Endothelial cell of umbilical vein (primary cell): ENCODE measurements around the gene DMWD. TPM values are rescaled to one million over a fixed set of nuclear protein-coding genes. Genes with fewer than 3 reads are reported as not detected.

ENCODE experiments used
- BruUV-seq: library from RNA; stranded (reverse); fragments of 400-500 nt; replicated peaks from 2 replicates; lab custom pipeline; 2021; lab: Mats Ljungman, UMichigan
- CTCF ChIA-PET: fragments of 300-600, 350-600 bp; sonication (Branson Sonifier 250); formaldehyde crosslinking; loops from one replicate; lab custom pipeline; 2021; ENCODE audit warnings: antibody characterized with exemption, inconsistent platforms; lab: Charles Lee
- POLR2A ChIA-PET: fragments of 300-600, 350-600 bp; sonication (Branson Sonifier 250); formaldehyde crosslinking; loops from one replicate; lab custom pipeline; 2021; ENCODE audit warnings: antibody characterized with exemption, inconsistent platforms; lab: Charles Lee
- DNase-seq: peaks from one replicate; pipeline ENCODE4 v3.0.0-alpha.2; 2011; ENCODE audit warnings: low read depth, low spot score
- FAIRE-seq: peaks from 2 replicates; lab custom pipeline; 2011; peaks lifted over from hg19 to GRCh38; lab: Jason Lieb, UNC
- H2AFZ ChIP-seq: 2 replicates; pipeline ENCODE4 v1.6.0; 2012; ENCODE audit warnings: low read depth, low read length, control low read depth, inconsistent platforms
- H3K27ac ChIP-seq: 2 replicates; pipeline ENCODE4 v1.5.1; 2011; ENCODE audit warnings: low read depth, mild to moderate bottlenecking, control low read depth, low read length, moderate library complexity; ENCODE audit not compliant: insufficient read depth
- H3K27me3 ChIP-seq, 2 experiments: 2 replicates each; pipeline versions ENCODE4 v1.6.0 to v1.6.1; 2011; ENCODE audit warnings: low read length in 2 of 2, mixed read lengths in 1 of 2; ENCODE audit not compliant: control insufficient read depth in 2 of 2, insufficient read depth in 2 of 2
- H3K36me3 ChIP-seq, 2 experiments: 2 replicates in 1 of 2; 3 replicates in 1 of 2; pipeline ENCODE4 v1.5.1; 2011; ENCODE audit warnings: low read length in 2 of 2, mild to moderate bottlenecking in 1 of 2, moderate library complexity in 1 of 2; ENCODE audit not compliant: control insufficient read depth in 2 of 2, insufficient read depth in 2 of 2; ENCODE audit errors: extremely low read depth in 1 of 2
- H3K4me1 ChIP-seq: 3 replicates; pipeline ENCODE4 v1.5.1; 2011; ENCODE audit warnings: mild to moderate bottlenecking, low read length; ENCODE audit not compliant: control insufficient read depth, insufficient read depth; ENCODE audit errors: extremely low read depth
- H3K4me2 ChIP-seq: 2 replicates; pipeline ENCODE4 v1.6.1; 2011; ENCODE audit warnings: low read length, control low read depth, mixed read lengths; ENCODE audit not compliant: insufficient read depth
- H3K4me3 ChIP-seq, 3 experiments: fragments of 200-600 bp in 1 of 3; sonication (generic), shearing (Covaris generic) in 1 of 3; replicated peaks in 1 of 3; 2 replicates each; pipeline ENCODE4 v1.5.1; 2011 to 2016; ENCODE audit warnings: control low read depth in 3 of 3, low read length in 3 of 3, mild to moderate bottlenecking in 2 of 3, inconsistent platforms in 1 of 3, low read depth in 1 of 3, moderate library complexity in 1 of 3; ENCODE audit not compliant: insufficient read depth in 1 of 3
- H3K79me2 ChIP-seq: 2 replicates; pipeline ENCODE4 v1.6.0; 2012; ENCODE audit warnings: low read length, inconsistent platforms; ENCODE audit not compliant: control insufficient read depth, insufficient read depth
- H3K9ac ChIP-seq: replicated peaks from 2 replicates; pipeline ENCODE3; 2011; ENCODE audit warnings: low read length, control low read depth; ENCODE audit not compliant: insufficient read depth; ENCODE audit errors: extremely low read depth
- H3K9me1 ChIP-seq: replicated peaks from 3 replicates; pipeline ENCODE4 v1.6.0; 2011; ENCODE audit warnings: mild to moderate bottlenecking, low read length; ENCODE audit not compliant: control insufficient read depth, insufficient read depth; ENCODE audit errors: extremely low read depth
- H3K9me3 ChIP-seq: replicated peaks from 2 replicates; pipeline ENCODE4 v1.5.1; 2012; ENCODE audit warnings: low read length, inconsistent platforms; ENCODE audit not compliant: control insufficient read depth, insufficient read depth
- H4K20me1 ChIP-seq: replicated peaks from 2 replicates; pipeline ENCODE3; 2011; ENCODE audit warnings: mild to moderate bottlenecking, low read length; ENCODE audit not compliant: control insufficient read depth, insufficient read depth; ENCODE audit errors: extremely low read depth
- EZH2 ChIP-seq: IDR thresholded peaks from 2 replicates; pipeline ENCODE4 v1.6.1; 2012; ENCODE audit warnings: borderline replicate concordance, low read depth, mild to moderate bottlenecking, moderate library complexity, low read length, inconsistent platforms; ENCODE audit not compliant: severe bottlenecking
- FOS ChIP-seq: IDR thresholded peaks from 2 replicates; pipeline ENCODE4 v1.6.1; 2011; ENCODE audit warnings: mild to moderate bottlenecking, low read length, moderate library complexity, borderline replicate concordance; ENCODE audit not compliant: insufficient read depth
- GATA2 ChIP-seq: IDR thresholded peaks from 2 replicates; pipeline ENCODE4 v1.7.0; 2011; ENCODE audit warnings: low read depth, mild to moderate bottlenecking, moderate library complexity, mixed read lengths, low read length; ENCODE audit not compliant: insufficient read length, insufficient read depth
- JUN ChIP-seq: IDR thresholded peaks from 2 replicates; pipeline ENCODE4 v1.6.1; 2011; ENCODE audit warnings: borderline replicate concordance, low read depth; ENCODE audit not compliant: insufficient read length, insufficient read depth
- MYC ChIP-seq: IDR thresholded peaks from one replicate; pipeline ENCODE4 v1.6.1; 2011; ENCODE audit warnings: mild to moderate bottlenecking, low read depth, low read length
- POLR2A ChIP-seq: IDR thresholded peaks from 2 replicates; pipeline ENCODE4 v1.6.1; 2012; ENCODE audit warnings: low read depth, mild to moderate bottlenecking, control low read depth, low read length
- POLR2AphosphoS5 ChIP-seq: IDR thresholded peaks from 2 replicates; pipeline ENCODE4 v1.6.1; 2012; ENCODE audit warnings: low read depth, mild to moderate bottlenecking, control low read depth, low read length, moderate library complexity; ENCODE audit not compliant: insufficient read depth
- dilution Hi-C: fragments of 300-500 bp; cut with MboI; formaldehyde crosslinking; loops from one replicate; pipeline ENCODE4 v1.15.0; 2019; ENCODE audit warnings: low sequenced_read_pairs; ENCODE audit not compliant: extremely low pct_ligation_motif_present
- intact Hi-C: fragments of 100-400 bp; cut with micrococcal nuclease; formaldehyde crosslinking; loops from one replicate; pipeline ENCODE4 v1.10.0; 2022
- polyA plus RNA-seq, 4 experiments: library from polyadenylated mRNA; depleted of rRNA in 3 of 4; stranded (reverse) in 3 of 4; unstranded in 1 of 4; fragments of >200 nt; gene quantifications; 2 replicates each; pipeline versions ENCODE4 v1.2.1 to v1.2.3, GENCODE V29; 2011 to 2012; ENCODE audit warnings: missing spikeins in 1 of 4
- total RNA-seq: library from RNA; stranded (reverse); gene quantifications from 2 replicates; pipeline ENCODE4 v1.2.3, GENCODE V29; 2021
- TF ChIP-seq, protein P1 (sequence below): IDR thresholded peaks from 2 replicates; pipeline ENCODE4 v1.6.1; 2011; ENCODE audit not compliant: insufficient read depth, insufficient read length
- TF ChIP-seq, protein P2 (sequence below), 2 donors: IDR thresholded peaks; 1 replicate in 1 of 2; 2 replicates in 1 of 2; pipeline ENCODE4 v1.5.1; 2011; ENCODE audit warnings: low read length in 2 of 2, mild to moderate bottlenecking in 2 of 2, moderate library complexity in 2 of 2, control low read depth in 1 of 2, inconsistent platforms in 1 of 2, low read depth in 1 of 2; ENCODE audit not compliant: insufficient read depth in 1 of 2; ENCODE audit errors: extremely low read depth in 1 of 2

Gene DMWD
- total and polyA plus RNA-seq, 2 donors (not counting 3 experiments of a cell fraction or from before 2014, with no cell fraction given), result 36.9 to 81.1 TPM

DNA sequence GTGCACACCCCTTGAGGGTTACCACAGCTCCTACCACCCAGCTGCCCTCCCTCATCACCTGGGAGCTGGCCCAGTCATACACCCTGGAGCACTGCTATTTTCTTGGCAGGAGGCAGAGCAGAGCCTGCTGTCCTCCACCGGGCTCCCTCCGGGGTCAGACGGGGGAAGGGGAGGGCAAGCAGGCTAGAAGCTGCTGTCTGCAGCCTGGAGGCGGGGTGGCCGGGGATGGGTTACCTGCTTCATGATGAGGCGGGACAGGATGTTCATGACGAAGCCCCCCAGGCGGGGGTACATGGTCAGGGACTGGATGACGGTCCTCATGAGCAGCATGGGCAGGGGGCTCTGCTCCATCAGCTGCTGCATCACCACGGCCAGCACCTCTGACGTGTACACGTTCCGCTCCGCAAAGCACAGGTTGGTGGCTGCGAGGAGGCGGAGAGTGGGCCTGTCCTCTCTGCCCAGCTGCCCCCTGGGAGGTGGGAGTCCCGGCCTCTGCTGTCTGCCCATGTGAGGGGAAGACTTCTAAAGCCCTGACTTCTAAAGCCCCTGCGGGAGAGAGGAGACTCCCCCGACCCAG, 25.2 kb upstream of the DMWD start:
- Histone ChIP-seq H3K9me1 (no peaks in the 10 kb centered on the region), H3K79me2 (no peaks in the 10 kb centered on the region), H4K20me1 (no peaks in the 10 kb centered on the region), H3K9ac (no peak overlapping the region), H3K4me1 (peaks cover 22% of the 10 kb centered on the region), H3K4me2 (no peak overlapping the region), H3K36me3 (peaks cover 3 to 13% of the 10 kb centered on the region in 2 experiments), H2AFZ (no peak overlapping the region), H3K9me3 (no peaks in the 10 kb centered on the region), H3K27me3 (no peaks in the 10 kb centered on the region), H3K27ac (no peak overlapping the region), H3K4me3 (no peak overlapping the region)
- ChIA-PET CTCF (interaction anchor here (0.6 to 2.6 kb wide), 9 partner anchors 9 to 69 kb away, joined by 3 to 38 read pairs (median 17); partner anchors contain the start of genes DMWD, IRF2BP1 and SIX5), POLR2A (no interaction called here)
- dilution Hi-C loops (no loop called here), intact Hi-C loops (loop anchor here (1.0 to 5.0 kb wide), 4 partner anchors 45 to 179 kb away; partner anchors contain the start of genes CCDC61, SIX5 and SYMPK)
- no peak for DNase-seq
- TF ChIP-seq MYC, result no peak
- no peak for TF ChIP-seq POLR2AphosphoS5
- no peak for TF ChIP-seq GATA2
- no peak for TF ChIP-seq FOS
- TF ChIP-seq, protein P1, sequence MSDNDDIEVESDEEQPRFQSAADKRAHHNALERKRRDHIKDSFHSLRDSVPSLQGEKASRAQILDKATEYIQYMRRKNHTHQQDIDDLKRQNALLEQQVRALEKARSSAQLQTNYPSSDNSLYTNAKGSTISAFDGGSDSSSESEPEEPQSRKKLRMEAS, result no peak
- TF ChIP-seq POLR2A, result no peak
- TF ChIP-seq EZH2, result no peak
- TF ChIP-seq, protein P2, sequence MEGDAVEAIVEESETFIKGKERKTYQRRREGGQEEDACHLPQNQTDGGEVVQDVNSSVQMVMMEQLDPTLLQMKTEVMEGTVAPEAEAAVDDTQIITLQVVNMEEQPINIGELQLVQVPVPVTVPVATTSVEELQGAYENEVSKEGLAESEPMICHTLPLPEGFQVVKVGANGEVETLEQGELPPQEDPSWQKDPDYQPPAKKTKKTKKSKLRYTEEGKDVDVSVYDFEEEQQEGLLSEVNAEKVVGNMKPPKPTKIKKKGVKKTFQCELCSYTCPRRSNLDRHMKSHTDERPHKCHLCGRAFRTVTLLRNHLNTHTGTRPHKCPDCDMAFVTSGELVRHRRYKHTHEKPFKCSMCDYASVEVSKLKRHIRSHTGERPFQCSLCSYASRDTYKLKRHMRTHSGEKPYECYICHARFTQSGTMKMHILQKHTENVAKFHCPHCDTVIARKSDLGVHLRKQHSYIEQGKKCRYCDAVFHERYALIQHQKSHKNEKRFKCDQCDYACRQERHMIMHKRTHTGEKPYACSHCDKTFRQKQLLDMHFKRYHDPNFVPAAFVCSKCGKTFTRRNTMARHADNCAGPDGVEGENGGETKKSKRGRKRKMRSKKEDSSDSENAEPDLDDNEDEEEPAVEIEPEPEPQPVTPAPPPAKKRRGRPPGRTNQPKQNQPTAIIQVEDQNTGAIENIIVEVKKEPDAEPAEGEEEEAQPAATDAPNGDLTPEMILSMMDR (IDR thresholded peaks at IDR 0.05; ENCODE audit: extremely low read depth in 1 of 2, insufficient read depth in 1 of 2, low read depth in 1 of 2, low read length in 2 of 2), result no peak
- no peak for TF ChIP-seq JUN
- no TSS peak for BruUV-seq
- FAIRE-seq, result no peak
